Muscle layer of duodenum (tissue), 2 donors: ENCODE measurements around the gene KDM6B.
"Not testable (repeated sequence)": the region's sequence is repeated elsewhere in the genome, so short reads cannot be mapped to it uniquely, and the experiment has no call there.

Experiments used
- H3K27ac ChIP-seq: one replicate; pipeline ENCODE4 v1.7.0; 2013; ENCODE audit warnings: mild to moderate bottlenecking, low read length
- H3K27me3 ChIP-seq: one replicate; pipeline ENCODE4 v1.7.0; 2013; ENCODE audit warnings: low read depth, mild to moderate bottlenecking, control low read depth, low read length
- H3K36me3 ChIP-seq, 2 donors: one replicate each; pipeline ENCODE4 v1.7.0; 2013; ENCODE audit warnings: low read length in 2 of 2, control low read depth in 1 of 2, mild to moderate bottlenecking in 1 of 2; ENCODE audit not compliant: insufficient read depth in 2 of 2, control insufficient read depth in 1 of 2
- H3K4me1 ChIP-seq, 2 donors: one replicate each; pipeline ENCODE4 v1.7.0; 2013; ENCODE audit warnings: low read length in 2 of 2, mild to moderate bottlenecking in 2 of 2, control low read depth in 1 of 2, moderate library complexity in 1 of 2; ENCODE audit not compliant: insufficient read depth in 2 of 2, control insufficient read depth in 1 of 2
- H3K4me3 ChIP-seq, 2 donors: one replicate each; pipeline ENCODE4 v1.7.0; 2013; ENCODE audit warnings: low read length in 2 of 2, low read depth in 1 of 2, mild to moderate bottlenecking in 1 of 2
- H3K9me3 ChIP-seq, 2 donors: one replicate each; pipeline ENCODE4 v1.7.0; 2013; ENCODE audit warnings: low read length in 2 of 2, control low read depth in 1 of 2, mild to moderate bottlenecking in 1 of 2; ENCODE audit not compliant: control insufficient read depth in 1 of 2
- donor health status: healthy.

The KDM6B gene

DNA sequence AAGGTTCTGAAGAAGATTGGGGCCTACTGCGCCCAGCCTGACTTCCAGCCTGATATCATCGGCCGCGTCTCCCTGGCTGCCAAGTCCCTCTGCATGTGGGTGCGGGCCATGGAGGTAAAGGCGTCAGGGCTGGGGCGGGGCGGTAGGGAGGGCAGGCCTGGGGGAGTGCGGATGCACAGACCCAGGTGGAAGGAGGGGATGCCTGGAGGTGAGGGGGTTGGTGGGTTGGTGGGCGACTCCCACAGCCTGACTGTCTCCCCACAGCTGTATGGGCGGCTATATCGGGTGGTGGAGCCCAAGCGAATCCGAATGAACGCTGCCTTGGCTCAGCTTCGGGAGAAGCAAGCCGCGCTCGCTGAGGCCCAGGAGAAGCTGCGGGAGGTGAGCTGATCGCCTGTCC, 26.8 kb upstream of the KDM6B start:
- Histone ChIP-seq H3K4me3 (no peak overlapping the region), H3K36me3 (no peaks in the 10 kb centered on the region), H3K27ac (no peak overlapping the region), H3K27me3 (no peaks in the 10 kb centered on the region), H3K4me1 (no peaks in the 10 kb centered on the region), H3K9me3 (no peaks in the 10 kb centered on the region)

DNA sequence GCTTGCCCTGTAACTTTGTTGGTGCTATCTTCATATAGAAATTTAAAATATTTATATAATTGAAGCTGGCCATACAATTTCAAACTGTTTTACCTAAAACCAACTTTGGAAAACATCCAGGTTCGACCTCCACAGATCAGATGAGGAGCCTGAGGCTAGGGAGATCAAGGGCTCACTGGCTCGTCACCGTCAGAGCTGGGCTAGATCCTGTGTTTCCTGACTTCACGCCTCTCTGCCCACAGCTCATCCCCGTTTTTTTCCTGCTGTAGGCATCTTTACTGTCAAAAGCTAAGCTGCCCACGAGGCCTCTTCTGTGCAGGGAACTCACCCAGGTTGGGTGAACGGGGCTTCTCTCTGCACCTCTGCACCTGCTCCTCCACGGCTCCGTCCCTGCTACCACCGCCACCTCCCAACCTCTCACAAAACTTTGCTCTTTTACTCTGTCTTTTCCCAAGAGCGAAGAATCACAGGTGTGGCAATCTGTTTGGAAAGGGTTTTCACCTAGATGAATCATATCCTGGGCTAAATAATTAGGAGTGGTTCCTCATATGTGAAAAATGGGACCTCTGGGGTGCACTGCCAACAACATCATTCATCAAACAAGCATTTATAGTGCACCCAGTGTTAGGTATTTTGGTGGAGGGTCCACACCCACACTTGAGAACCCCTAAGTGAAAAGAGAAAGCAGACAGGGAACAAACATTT, 24.8 kb upstream of the KDM6B start:
- H3K9me3 ChIP-seq: no peaks in the 10 kb centered on the region

DNA sequence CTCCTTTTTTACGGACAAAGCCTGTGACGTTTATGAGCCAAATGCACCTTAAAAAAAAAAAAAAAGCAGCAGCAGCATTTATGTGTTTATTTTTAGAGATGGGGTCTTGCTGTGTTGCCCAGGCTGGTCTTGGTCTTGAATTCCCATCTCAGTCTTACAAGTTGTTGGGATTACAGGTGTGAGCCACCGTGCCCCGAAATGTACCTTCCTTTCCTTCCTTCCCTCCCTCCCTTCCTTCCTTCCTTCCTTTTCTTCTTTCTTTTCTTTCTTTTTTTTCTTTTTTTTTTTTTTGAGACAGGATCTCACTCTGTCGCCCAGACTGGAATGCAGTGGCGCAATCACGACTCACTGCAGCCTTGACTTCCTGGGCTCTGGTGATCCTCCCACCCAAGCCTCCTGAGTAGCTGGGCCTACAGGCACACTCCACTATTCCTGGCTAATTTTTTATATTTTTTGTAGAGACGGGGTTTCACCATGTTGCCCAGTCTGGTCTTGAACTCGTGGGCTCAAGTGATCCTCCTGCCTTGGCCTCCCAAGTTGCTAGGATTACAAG, 24.1 kb upstream of the KDM6B start:
- H3K4me3 ChIP-seq, H3K27me3 ChIP-seq, H3K27ac ChIP-seq, H3K9me3 ChIP-seq, H3K36me3 ChIP-seq, H3K4me1 ChIP-seq: not testable (repeated sequence)

More for the DNA sequence above, 24.8 kb upstream of the KDM6B start:
- H3K27me3 ChIP-seq: no peaks in the 10 kb centered on the region
- no peaks in the 10 kb centered on the region for H3K36me3 ChIP-seq
- no peaks in the 10 kb centered on the region for H3K4me1 ChIP-seq
- H3K27ac ChIP-seq: no peak overlapping the region
- no peak overlapping the region for H3K4me3 ChIP-seq

DNA sequence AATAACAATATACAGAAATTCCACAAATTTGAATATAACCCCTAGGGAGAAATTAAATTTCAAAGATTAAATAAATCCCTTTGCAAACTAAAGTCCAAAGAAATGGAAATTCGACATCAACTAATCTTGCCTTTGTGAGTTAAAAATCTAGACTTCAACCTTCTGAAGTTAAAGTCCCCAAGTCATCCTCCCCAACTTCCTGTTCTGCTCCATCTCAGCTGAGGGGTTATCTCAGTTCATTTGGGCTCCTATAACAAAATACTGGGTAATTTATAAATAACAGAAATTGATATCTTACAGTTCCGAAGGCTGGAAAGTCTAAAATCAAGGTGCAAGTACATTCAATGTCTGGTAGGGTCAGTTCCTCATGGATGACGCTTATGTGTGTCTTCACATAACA, 22.8 kb upstream of the KDM6B start:
- no peak overlapping the region for H3K27ac ChIP-seq
- no peaks in the 10 kb centered on the region for H3K9me3 ChIP-seq
- no peaks in the 10 kb centered on the region for H3K27me3 ChIP-seq
- no peaks in the 10 kb centered on the region for H3K36me3 ChIP-seq
- no peak overlapping the region for H3K4me3 ChIP-seq
- H3K4me1 ChIP-seq: no peaks in the 10 kb centered on the region

DNA sequence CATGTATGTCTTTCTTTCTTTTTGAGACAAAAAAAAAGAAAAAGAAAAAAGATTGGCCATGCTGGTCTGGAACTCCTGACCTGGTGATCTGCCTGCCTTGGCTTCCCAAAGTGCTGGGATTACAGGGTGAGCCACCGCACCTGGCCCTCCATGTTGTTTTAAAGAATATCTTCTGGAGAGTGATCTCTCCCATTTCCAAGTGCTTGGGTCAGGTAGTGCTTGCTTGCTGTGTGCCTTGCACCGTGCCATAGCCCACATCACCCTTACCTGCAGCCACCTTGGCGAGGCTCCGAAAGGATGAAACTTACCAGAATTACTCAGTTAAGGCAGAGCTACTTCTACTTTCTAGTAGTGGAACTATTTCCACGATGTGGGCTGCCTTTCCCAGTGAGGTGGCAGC, 19.0 kb upstream of the KDM6B start:
- H3K4me1 ChIP-seq: no peaks in the 10 kb centered on the region
- no peak overlapping the region for H3K27ac ChIP-seq
- H3K9me3 ChIP-seq: no peaks in the 10 kb centered on the region
- no peaks in the 10 kb centered on the region for H3K27me3 ChIP-seq
- H3K4me3 ChIP-seq: no peak overlapping the region
- no peaks in the 10 kb centered on the region for H3K36me3 ChIP-seq

DNA sequence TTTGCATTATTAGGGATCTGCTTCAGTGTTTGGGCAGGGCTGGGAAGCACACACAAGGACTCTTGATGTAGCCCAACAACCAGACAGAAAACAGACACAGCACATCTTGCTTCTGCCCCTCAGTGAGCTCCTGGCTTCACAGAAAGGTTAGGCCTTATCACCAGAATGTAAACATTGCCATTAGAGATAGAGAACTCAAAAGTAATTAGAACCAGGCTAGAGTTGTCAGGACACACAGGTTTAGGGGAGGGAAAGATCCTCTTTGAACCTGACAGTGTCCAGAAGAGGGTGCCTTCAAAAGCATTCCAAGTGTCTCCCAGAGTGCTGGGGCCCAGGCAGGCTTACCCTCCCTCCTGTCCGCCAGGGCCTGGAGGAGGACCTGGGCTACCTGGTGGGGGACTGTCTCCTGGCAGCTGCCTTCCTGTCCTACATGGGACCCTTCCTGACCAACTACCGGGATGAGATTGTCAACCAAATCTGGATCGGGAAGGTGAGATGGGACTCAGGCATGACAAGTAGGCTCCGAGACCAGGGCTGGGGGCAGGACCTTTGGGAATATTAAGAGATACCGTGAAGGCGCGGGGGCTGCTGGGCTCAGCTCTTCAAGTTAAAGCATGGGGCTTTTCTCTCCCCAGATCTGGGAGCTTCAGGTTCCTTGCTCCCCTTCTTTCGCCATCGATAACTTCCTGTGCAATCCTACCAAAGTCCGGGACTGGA, 16.9 kb upstream of the KDM6B start:
- Histone ChIP-seq H3K36me3 (no peaks in the 10 kb centered on the region), H3K4me1 (no peaks in the 10 kb centered on the region), H3K27ac (no peak overlapping the region), H3K27me3 (no peaks in the 10 kb centered on the region), H3K9me3 (no peaks in the 10 kb centered on the region), H3K4me3 (no peak overlapping the region)

DNA sequence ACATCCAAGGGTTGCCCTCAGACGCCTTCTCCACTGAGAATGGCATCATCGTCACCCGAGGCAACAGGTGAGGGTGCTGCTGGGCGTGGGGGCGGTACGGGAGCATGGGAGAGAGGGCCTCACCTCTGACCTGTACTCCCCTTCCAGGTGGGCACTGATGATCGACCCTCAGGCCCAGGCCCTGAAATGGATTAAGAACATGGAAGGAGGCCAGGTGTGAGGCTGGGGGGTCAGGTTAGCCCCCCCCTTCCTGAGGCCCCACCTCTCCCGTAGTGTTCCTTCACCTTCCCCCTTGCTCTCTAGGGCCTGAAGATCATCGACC, 16.4 kb upstream of the KDM6B start:
- no peaks in the 10 kb centered on the region for H3K9me3 ChIP-seq
- H3K36me3 ChIP-seq: no peaks in the 10 kb centered on the region
- no peak overlapping the region for H3K4me3 ChIP-seq
- no peaks in the 10 kb centered on the region for H3K4me1 ChIP-seq
- no peak overlapping the region for H3K27ac ChIP-seq
- no peaks in the 10 kb centered on the region for H3K27me3 ChIP-seq

DNA sequence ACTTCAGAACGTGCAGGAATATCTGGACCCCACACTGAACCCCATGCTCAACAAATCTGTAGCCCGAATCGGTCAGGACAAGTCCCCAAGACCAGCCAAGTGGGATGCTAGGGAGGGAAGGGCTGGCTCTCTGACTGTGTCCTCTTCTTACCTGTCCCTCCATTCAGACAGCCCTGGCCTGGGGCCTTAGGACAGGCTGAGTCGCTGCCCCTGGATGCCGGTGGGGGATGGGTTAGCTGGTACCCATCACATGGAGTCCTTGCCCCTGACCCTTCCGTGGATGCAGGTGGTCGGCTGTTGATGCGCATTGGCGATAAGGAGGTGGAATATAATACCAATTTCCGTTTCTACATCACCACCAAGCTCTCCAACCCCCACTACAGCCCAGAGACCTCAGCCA, 16.0 kb upstream of the KDM6B start:
- H3K4me3 ChIP-seq: no peak overlapping the region
- no peaks in the 10 kb centered on the region for H3K4me1 ChIP-seq
- no peaks in the 10 kb centered on the region for H3K36me3 ChIP-seq
- H3K9me3 ChIP-seq: no peaks in the 10 kb centered on the region
- no peaks in the 10 kb centered on the region for H3K27me3 ChIP-seq
- H3K27ac ChIP-seq: no peak overlapping the region

DNA sequence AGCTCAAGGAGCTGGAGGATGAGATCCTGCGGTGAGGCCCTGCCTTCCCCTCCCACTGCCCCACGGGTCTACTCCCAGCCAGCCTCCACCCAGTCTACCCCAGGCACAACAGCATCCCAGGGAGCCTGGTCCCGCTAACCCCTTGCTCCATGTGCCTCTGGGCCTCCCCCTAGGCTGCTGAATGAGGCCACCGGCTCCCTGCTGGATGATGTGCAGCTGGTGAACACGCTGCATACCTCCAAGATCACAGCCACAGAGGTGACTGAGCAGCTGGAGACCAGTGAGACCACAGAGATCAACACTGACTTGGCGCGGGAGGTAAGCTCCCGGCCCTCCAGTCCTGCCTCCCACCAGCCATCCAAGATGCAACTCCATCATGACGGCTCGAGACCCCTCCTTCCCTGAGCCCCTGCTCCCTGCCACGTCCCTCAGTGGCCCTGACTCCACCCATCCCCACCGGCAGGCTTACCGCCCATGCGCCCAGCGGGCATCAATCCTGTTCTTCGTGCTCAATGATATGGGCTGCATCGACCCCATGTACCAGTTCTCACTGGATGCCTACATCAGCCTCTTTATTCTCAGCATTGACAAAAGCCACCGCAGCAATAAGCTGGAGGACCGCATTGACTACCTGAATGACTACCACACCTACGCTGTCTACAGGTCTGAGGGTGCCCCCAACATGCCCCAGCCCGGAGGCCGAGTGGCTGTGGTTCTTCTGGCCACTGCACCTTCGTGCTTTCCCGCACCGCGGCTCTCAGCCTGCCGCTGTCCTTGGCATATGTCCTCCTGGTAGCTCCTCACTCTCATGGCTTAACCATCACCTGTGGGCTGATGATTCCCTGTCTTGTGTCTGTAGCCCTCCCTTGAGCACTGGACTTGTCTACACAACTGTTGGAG, 15.0 kb upstream of the KDM6B start:
- H3K4me3 ChIP-seq: no peak overlapping the region
- H3K4me1 ChIP-seq: no peaks in the 10 kb centered on the region
- H3K27ac ChIP-seq: no peak overlapping the region
- no peaks in the 10 kb centered on the region for H3K27me3 ChIP-seq
- H3K36me3 ChIP-seq: no peaks in the 10 kb centered on the region
- no peaks in the 10 kb centered on the region for H3K9me3 ChIP-seq

DNA sequence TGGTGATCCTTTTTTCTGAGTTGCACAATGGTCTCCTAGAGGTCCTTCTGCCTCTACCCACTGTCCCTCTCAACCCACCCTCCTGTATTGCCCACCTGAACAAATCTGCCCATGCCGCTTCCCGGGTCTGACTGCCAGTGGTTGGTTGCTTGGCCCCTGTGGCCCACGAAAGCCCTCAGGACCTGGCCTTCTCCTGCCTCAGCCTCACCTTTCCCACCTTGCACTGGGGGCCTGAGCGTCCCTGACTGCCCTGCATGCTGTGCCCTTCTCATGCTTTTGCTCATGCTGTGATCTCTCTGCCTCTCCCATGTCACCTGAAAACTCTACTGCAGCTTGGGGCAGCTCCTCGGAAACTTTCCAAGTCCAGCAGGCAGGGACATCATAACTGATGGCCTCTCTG, 13.8 kb upstream of the KDM6B start:
- Histone ChIP-seq H3K4me1 (no peaks in the 10 kb centered on the region), H3K9me3 (no peaks in the 10 kb centered on the region), H3K36me3 (no peaks in the 10 kb centered on the region), H3K27me3 (no peaks in the 10 kb centered on the region), H3K4me3 (no peak overlapping the region), H3K27ac (no peak overlapping the region)

DNA sequence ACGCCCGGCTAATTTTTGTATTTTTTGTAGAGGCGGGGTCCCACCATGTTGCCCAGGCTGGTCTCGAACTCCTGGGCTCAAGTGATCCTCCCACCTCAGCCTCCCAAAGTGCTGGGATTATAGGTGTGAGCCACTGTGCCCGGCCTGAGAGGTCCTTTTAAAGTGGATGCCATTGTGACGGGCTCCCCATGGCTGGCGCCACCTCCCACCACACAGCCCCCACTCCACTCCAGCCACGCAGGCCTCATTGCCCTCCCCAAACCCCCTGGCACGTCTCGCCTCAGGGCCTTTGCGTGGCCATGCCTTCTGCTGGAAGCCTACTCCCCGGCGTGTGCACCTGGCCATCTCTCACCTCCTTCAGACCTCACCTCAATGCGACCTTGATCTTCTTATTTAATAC, 11.9 kb upstream of the KDM6B start:
- no peaks in the 10 kb centered on the region for H3K9me3 ChIP-seq
- no peaks in the 10 kb centered on the region for H3K27me3 ChIP-seq
- no peak overlapping the region for H3K27ac ChIP-seq
- no peak overlapping the region for H3K4me3 ChIP-seq
- H3K4me1 ChIP-seq: no peaks in the 10 kb centered on the region
- H3K36me3 ChIP-seq: no peaks in the 10 kb centered on the region
